ENCODE data around the gene TCF7L2.
A peak's percentile ranks its signal among the peaks of the same experiment; 100 is the strongest.

TCF7L2 gene

DNA sequence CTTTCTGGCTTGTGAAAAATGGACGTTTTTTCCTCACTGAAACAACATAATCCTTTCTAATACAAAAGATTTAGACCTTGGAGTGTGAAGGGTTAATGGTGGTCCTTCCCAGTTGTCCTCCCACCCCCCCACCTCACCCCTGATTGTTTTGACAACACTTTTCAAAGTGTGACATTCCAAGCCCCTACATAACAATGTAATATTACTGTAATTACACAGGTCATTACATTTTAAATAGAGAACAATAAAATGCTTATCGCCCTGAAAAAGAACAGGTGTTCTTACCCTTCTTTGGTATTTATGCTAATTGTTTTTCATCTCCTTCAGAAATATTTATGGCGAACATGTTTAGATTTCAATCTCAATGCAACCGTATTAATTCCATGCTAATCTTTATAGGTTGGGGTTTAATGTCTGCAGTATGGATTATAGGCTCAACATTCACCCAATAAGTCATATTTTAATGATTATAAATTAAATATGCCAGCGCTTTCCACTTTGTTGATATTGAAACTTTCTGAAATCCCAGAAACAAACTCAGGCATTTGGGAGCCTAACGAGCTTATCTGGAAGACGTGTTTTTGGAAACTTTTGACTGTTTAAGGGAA is 5.0 kb downstream of the TCF7L2 start:
- Histone ChIP-seq H3K4me3 (no peak overlapping the region), H3K4me1 (peaks cover 63% of the 10 kb centered on the region), H4K20me1 (peaks cover 72% of the 10 kb centered on the region), H3K9me3 (no peaks in the 10 kb centered on the region), H3K27ac (no peak overlapping the region), H3K9ac (no peak overlapping the region), H3K4me2 (peak overlapping the region; percentile 51), H3K27me3 (no peaks in the 10 kb centered on the region), H3K36me3 (peaks cover 32% of the 10 kb centered on the region)
- no peak for TF ChIP-seq Cebpa-rat (IDR thresholded peaks at IDR 0.05)

DNA sequence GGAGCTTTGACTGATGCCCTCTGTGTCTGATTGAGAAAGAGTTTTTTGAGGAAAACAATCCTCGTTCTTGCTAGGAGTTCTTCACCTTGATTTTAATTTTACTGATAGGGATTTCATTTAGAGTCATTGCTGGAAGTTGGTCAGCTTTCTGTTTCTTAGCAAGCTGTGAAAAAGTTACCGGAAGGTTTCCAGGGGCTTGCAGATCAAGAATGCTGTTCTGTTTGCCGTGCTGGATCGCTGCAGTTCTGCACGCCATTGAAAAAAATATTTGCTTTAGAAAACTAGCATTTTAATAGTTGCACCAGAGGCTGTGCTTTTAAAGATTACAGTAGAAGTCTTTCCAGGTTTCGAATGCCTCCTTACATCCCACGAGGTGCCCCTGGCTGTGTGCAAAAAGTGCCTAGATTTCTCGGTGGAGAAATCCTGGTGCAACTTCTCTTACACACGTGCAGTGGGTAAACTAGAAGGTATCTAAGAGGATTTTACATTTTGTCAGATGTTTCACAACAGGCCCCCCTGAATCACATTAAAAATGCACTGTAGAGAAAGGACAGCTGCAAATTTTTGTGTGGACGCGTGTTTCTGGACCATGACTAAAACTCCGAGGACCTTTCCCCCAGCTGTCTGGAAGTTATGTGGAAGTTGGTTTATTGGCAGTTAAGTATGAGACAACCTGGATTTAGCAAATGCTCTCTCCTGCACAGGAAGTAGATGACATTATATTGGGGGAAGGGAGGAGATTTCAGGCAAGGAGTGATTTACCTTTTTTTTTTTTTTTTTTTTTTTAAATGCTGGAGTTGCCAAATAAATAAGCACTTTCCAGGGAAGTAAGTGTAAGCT is 5.8 kb downstream of the TCF7L2 start:
- Histone ChIP-seq H3K4me3 (no peak overlapping the region), H3K36me3 (peaks cover 40% of the 10 kb centered on the region), H3K4me2 (peak overlapping the region; percentile 51), H3K9me3 (no peaks in the 10 kb centered on the region), H4K20me1 (peaks cover 79% of the 10 kb centered on the region), H3K27me3 (no peaks in the 10 kb centered on the region), H3K4me1 (peaks cover 68% of the 10 kb centered on the region), H3K27ac (no peak overlapping the region), H3K9ac (no peak overlapping the region)
- no peak for TF ChIP-seq Cebpa-rat (IDR thresholded peaks at IDR 0.05)

DNA sequence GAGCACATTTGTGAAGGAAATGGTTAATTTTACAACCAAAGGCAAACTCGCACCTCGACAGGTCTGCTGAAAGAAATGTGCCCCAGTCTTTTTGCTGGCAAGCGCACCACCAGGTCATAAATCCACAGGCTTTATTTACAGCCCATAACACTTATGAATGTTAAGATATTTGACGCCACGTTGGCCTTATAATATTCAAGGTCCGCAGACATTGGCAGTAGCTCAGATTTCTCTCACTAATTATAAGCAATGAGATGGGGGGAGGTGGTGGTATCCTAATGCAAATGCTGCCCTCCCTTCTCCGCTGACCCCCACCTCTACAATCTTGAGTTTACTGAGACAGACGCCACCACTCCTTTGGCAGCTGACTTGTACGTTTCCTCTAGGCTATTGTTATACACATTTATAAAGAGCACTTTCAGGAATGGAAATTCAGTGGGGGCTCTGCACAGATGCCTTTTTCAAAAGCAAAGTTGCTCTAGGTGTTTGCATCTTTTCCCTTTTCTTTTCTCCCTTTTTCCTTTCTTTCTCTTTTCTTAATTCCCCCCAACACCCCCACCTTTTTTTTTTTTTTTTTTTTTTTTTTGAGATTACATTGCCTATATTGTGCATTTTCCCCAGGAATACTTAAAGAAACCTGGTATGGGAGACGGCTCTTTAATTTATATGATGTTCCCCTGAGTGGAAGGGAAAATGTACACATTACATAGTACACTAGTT is 6.7 kb downstream of the TCF7L2 start:
- Histone ChIP-seq H4K20me1 (peaks cover 89% of the 10 kb centered on the region), H3K9me3 (no peaks in the 10 kb centered on the region), H3K4me2 (peak overlapping the region; percentile 51; the same call in 1 of the 2 replicates), H3K36me3 (peaks cover 41% of the 10 kb centered on the region), H3K9ac (no peak overlapping the region), H3K27me3 (no peaks in the 10 kb centered on the region), H3K4me1 (peaks cover 78% of the 10 kb centered on the region), H3K27ac (no peak overlapping the region), H3K4me3 (no peak overlapping the region)
- TF ChIP-seq Cebpa-rat (IDR thresholded peaks at IDR 0.05): no peak

DNA sequence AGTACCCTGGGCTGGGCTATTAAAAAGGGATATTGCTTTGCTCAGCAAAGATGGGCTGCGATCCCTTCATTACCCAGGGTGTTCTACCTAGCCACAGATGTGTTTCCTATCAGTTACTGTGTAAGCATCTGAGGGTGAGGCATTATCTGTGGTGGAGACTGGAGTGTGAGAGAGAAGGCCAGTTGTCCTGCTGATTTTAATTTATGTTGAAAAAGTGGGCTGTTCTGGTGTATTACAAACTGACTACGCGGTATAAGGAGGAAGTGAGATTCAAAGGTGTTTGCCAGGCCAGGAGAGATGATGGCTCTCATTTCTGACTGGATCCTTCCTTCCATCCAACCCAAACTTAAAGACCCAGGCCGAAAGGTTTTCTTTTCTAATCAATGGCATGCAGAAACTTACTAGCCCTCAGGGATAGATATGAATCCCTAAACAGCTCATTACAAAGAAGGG is 7.6 kb downstream of the TCF7L2 start:
- H3K9me3 ChIP-seq: no peaks in the 10 kb centered on the region
- H3K4me1 ChIP-seq: peaks cover 79% of the 10 kb centered on the region
- no peak overlapping the region for H3K9ac ChIP-seq
- H3K36me3 ChIP-seq: peaks cover 49% of the 10 kb centered on the region
- H3K4me3 ChIP-seq: no peak overlapping the region
- no peak for TF ChIP-seq Cebpa-rat (IDR thresholded peaks at IDR 0.05)
- H4K20me1 ChIP-seq: peaks cover 98% of the 10 kb centered on the region
- H3K27ac ChIP-seq: no peak overlapping the region
- H3K4me2 ChIP-seq: no peak overlapping the region
- H3K27me3 ChIP-seq: no peaks in the 10 kb centered on the region

DNA sequence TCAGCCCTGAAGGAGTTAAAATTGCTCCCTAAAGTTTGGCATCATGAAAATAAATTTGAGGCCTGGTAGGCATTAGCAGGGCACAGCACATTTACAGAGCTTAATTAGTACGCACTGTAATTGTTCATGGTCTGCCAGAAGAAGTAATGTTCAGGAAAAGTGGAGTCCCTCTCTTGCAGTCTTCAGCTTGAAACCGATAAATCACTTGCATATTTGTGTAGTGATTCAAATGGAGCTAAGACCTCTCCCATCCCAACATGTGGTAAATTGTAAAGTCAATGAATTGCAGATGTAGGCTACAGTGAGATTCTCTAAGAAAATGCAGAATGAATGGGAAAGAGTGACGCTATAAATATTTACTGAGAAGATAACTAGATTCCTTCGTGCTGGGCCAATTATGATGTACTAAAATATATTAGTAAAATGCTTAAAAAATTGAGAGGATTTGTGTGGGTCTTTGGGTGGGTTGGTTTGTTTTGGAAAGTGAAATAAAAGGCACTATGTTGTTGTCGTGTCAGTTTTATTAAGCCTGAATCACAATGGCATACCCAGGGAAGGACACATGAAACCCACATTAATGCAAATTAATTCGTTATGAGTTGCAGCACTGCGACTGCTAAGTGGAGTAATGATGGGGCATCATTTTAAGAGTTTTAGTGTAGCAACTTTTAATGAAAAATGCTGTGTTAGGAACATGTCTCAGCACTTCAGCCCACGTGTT is 8.4 kb downstream of the TCF7L2 start:
- no peak overlapping the region for H3K9ac ChIP-seq
- H3K9me3 ChIP-seq: no peaks in the 10 kb centered on the region
- H3K4me2 ChIP-seq: no peak overlapping the region
- H3K36me3 ChIP-seq: peaks cover 54% of the 10 kb centered on the region
- no peak overlapping the region for H3K27ac ChIP-seq
- no peak overlapping the region for H3K4me3 ChIP-seq
- H4K20me1 ChIP-seq: peaks cover 100% of the 10 kb centered on the region
- no peaks in the 10 kb centered on the region for H3K27me3 ChIP-seq
- peaks cover 72% of the 10 kb centered on the region for H3K4me1 ChIP-seq
- no peak for TF ChIP-seq Cebpa-rat (IDR thresholded peaks at IDR 0.05)

DNA sequence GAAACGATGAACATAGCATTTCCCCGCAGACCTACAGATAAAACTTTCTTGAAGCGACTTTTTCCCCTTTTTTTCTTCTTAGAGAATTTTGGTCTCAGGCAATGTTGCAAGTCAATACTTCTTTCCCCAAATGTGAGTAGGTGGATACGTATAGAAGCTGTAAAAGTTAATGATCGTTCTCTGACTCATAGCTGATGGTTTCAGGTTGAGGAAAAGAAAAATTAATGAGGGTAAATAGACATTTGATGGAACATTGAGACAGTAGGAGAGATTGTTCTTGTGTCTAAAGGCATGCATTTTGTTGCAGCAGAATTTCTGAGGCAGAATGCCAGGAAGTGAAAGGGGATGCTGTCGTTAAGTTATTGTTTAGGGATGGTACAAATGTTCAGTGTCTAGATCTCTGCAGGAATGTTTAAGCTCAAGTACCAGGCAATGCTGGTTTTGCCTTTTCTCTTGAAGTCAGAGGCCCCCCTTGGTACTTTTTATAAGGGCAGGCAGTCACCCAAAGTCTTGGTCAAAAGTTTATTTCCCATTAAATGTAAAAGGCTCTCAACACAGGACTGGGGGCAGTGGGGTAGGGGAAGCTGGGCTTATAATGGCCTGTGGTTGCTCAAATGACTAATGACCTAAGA is 9.3 kb downstream of the TCF7L2 start:
- no peaks in the 10 kb centered on the region for H3K9me3 ChIP-seq
- no peak overlapping the region for H3K9ac ChIP-seq
- no peak overlapping the region for H3K4me2 ChIP-seq
- H3K27ac ChIP-seq: no peak overlapping the region
- H4K20me1 ChIP-seq: peaks cover 100% of the 10 kb centered on the region
- no peak overlapping the region for H3K4me3 ChIP-seq
- peaks cover 62% of the 10 kb centered on the region for H3K36me3 ChIP-seq
- TF ChIP-seq Cebpa-rat (IDR thresholded peaks at IDR 0.05): no peak
- H3K27me3 ChIP-seq: no peaks in the 10 kb centered on the region
- H3K4me1 ChIP-seq: peaks cover 63% of the 10 kb centered on the region

DNA sequence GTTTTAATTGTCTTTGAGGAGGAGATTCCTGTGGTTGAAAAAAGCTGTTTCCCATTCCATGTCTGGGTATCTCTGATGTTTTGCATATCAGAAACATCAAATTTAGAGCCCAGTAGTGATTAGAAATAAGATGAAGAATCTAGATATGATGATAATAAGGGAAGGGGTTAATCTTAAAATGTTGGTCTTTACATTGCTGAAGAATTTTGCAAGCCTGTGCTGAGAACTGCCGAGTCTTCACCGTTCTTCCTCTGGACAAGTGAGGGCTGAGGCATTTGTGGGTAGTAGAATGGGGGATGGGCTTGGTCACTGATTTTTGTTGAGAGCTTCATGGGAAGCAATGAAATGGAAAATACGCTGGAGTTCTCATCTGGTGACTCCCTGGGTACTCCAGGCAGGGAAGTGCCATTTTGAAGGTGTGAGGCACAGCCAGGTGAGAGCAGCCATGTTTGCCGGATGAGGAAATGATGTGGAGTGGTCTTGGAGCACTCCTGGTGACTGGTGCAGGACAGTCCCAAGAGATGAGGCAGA is 10.2 kb downstream of the TCF7L2 start:
- H3K4me2 ChIP-seq: no peak overlapping the region
- H3K27ac ChIP-seq: no peak overlapping the region
- H4K20me1 ChIP-seq: peaks cover 97% of the 10 kb centered on the region
- H3K9ac ChIP-seq: no peak overlapping the region
- peaks cover 69% of the 10 kb centered on the region for H3K36me3 ChIP-seq
- peaks cover 55% of the 10 kb centered on the region for H3K4me1 ChIP-seq
- no peak for TF ChIP-seq Cebpa-rat (IDR thresholded peaks at IDR 0.05)
- H3K4me3 ChIP-seq: no peak overlapping the region
- H3K27me3 ChIP-seq: no peaks in the 10 kb centered on the region
- H3K9me3 ChIP-seq: no peaks in the 10 kb centered on the region

DNA sequence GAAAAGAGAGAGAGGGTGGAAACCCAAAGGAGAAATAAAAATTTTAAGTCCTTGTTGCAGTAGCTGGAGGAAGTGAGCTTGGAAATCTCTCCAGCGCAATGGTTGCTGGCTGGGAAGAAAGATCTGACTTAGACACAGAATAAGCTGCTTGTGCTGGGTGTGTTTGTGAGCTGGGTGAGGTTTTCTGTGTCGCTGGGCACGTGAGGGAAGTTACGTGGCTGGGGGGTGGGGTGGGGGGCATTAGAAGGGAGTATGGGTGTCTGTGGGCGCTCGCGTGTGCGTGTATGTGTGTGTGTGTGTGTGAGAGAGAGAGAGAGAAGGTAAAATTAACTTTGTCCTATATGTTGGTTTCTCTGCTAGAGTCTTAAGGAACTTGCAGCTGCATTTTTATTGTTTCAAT is 11.6 kb downstream of the TCF7L2 start:
- Histone ChIP-seq H3K4me3 (no peak overlapping the region), H3K4me1 (peaks cover 41% of the 10 kb centered on the region), H3K4me2 (peak overlapping the region; percentile 13; the same call in 1 of the 2 replicates), H3K27ac (no peak overlapping the region), H3K9ac (no peak overlapping the region), H4K20me1 (peaks cover 96% of the 10 kb centered on the region), H3K9me3 (no peaks in the 10 kb centered on the region), H3K36me3 (peaks cover 76% of the 10 kb centered on the region), H3K27me3 (no peaks in the 10 kb centered on the region)
- no peak for TF ChIP-seq Cebpa-rat (IDR thresholded peaks at IDR 0.05)

DNA sequence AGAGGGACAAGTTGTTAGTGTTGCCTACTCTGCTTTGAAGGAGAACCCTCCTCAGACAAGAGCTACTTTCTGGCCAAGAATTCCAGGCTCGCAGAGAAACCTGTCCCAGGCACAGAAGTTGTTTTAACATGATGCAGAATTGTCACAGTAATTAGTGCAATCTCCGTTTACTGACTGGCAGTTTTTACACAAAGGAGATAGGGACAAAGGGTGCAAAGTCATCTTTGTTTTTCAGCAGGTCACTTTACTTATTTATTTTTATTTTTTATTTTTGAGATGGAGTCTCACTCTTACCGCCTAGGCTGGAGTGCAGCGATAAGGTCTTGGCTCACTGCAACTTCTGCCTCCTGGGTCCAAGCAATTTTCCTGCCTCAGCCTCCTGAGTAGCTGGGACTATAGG is 12.3 kb downstream of the TCF7L2 start:
- Histone ChIP-seq H3K4me2 (no peak overlapping the region), H3K4me1 (peaks cover 34% of the 10 kb centered on the region), H3K27ac (no peak overlapping the region)

More for the DNA sequence above, 12.3 kb downstream of the TCF7L2 start:
- no peak overlapping the region for H3K4me3 ChIP-seq
- TF ChIP-seq Cebpa-rat (IDR thresholded peaks at IDR 0.05): no peak
- H3K9ac ChIP-seq: no peak overlapping the region
- no peaks in the 10 kb centered on the region for H3K9me3 ChIP-seq
- H4K20me1 ChIP-seq: peaks cover 96% of the 10 kb centered on the region
- H3K36me3 ChIP-seq: peaks cover 80% of the 10 kb centered on the region
- H3K27me3 ChIP-seq: no peaks in the 10 kb centered on the region

Data from BLaER1 (cell line).